Right lobe of liver (tissue), 6 donors: ENCODE results near the gene KRTAP1-1. TPM values are rescaled to one million over a fixed set of nuclear protein-coding genes. Genes with fewer than 3 reads are reported as not detected.

Experiments used
- ATAC-seq, 4 donors: fragments of 200-7000 bp; cut with Tn5 transposase; one replicate each; pipeline ENCODE4 v1.9.1; 2020; ENCODE audit warnings: mild to moderate bottlenecking in 4 of 4, moderate library complexity in 4 of 4
- DNase-seq, 3 donors: peaks; one replicate each; pipeline ENCODE4 v3.0.0-alpha.2; 2020
- H3K27ac ChIP-seq, 3 donors: fragments of 200-600 bp; one replicate each; pipeline ENCODE4 v1.8.0; 2022
- H3K27me3 ChIP-seq, 2 donors: fragments of 200-600 bp; one replicate each; pipeline ENCODE4 v1.8.0; 2022
- H3K36me3 ChIP-seq, 4 donors: fragments of 200-600 bp; sonication (generic) in 1 of 4; one replicate each; pipeline versions ENCODE4 v1.5.1 to v1.8.0; 2017 to 2022; ENCODE audit warnings: control low read depth in 1 of 4
- H3K4me1 ChIP-seq, 4 donors: fragments of 200-600 bp; sonication (generic) in 1 of 4; one replicate each; pipeline versions ENCODE4 v1.5.1 to v1.8.0; 2017 to 2022; ENCODE audit warnings: control low read depth in 1 of 4
- H3K4me3 ChIP-seq, 3 donors: fragments of 200-600 bp; one replicate each; pipeline ENCODE4 v1.8.0; 2022
- H3K9me3 ChIP-seq, 4 donors: fragments of 200-600 bp; sonication (generic) in 1 of 4; one replicate each; pipeline versions ENCODE4 v1.5.1 to v1.8.0; 2017 to 2022; ENCODE audit warnings: control low read depth in 1 of 4
- POLR2A ChIP-seq: fragments of 450-650 bp; IDR thresholded peaks from one replicate; pipeline ENCODE4 v1.6.1; 2017; ENCODE audit warnings: antibody characterized with exemption, mild to moderate bottlenecking
- WGBS: methylation state at CpG from one replicate; pipeline ENCODE4 v1.1.6; 2018; ENCODE audit warnings: low coverage, low lambda C conversion rate; ENCODE audit not compliant: insufficient coverage; ENCODE audit errors: missing lambda C conversion rate; 5-methylcytosine and 5-hydroxymethylcytosine counted together
- intact Hi-C, 2 donors: fragments of 100-400 bp; cut with DNase I; formaldehyde crosslinking; loops; one replicate each; pipeline versions ENCODE4 v1.11.2 to v1.14.1; 2022
- total RNA-seq, 6 experiments: library from RNA; depleted of rRNA in 2 of 6; stranded (reverse); fragments of >200 nt in 2 of 6; fragmentation: NEBNext Ultra II Directional in 3 of 6; extraction: Animal tissue kit (Norgen Biotek cat#: 25700) in 3 of 6; gene quantifications; one replicate each; pipeline versions ENCODE4 v1.1.0 to v1.2.4, GENCODE V29; 2016 to 2023
- TF ChIP-seq, protein P1 (sequence below), 4 donors: fragments of 200-600 bp in 3 of 4; fragments of 450-650 bp in 1 of 4; IDR thresholded peaks; one replicate each; pipeline versions ENCODE4 v1.5.1 to v1.8.0; 2016 to 2022; ENCODE audit warnings: antibody characterized with exemption in 4 of 4, mild to moderate bottlenecking in 2 of 4
- donor health status: DM: no; HTN: yes; CAD: no.
- donor health status: DM: no; HTN: no; CAD: no.
- donor health status: DM: no; HTN: no; CAD: no.
- donor health status: DM: no; HTN: yes; CAD: no.
- donor health status: DM: no; HTN: yes; CAD: no.

The KRTAP1-1 gene
- total RNA-seq, 6 experiments from 2014 or later = not detected

DNA sequence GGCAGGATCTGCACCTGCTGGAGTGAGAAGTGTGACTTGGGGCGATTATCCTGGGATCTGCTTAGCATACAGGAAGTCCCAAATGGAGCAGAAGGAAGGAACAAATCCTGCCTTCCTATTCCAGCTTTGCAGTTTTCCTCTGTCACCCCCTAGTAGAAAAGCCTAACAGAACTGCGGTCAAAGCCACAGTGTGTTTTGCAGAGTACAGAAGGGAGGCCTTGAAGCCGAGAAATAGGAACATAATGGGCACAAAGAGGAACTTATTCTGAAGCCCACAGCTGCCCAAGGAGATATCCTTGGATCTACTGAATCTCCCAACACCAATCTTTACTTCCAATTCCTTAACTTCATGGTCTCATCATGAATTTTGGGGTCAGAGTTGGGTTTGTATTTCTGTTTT, 22.7 kb downstream of the KRTAP1-1 start:
- no peak overlapping the region for H3K27ac ChIP-seq
- WGBS = 75% methylated on average over 3 of the region's 3 CpGs

DNA sequence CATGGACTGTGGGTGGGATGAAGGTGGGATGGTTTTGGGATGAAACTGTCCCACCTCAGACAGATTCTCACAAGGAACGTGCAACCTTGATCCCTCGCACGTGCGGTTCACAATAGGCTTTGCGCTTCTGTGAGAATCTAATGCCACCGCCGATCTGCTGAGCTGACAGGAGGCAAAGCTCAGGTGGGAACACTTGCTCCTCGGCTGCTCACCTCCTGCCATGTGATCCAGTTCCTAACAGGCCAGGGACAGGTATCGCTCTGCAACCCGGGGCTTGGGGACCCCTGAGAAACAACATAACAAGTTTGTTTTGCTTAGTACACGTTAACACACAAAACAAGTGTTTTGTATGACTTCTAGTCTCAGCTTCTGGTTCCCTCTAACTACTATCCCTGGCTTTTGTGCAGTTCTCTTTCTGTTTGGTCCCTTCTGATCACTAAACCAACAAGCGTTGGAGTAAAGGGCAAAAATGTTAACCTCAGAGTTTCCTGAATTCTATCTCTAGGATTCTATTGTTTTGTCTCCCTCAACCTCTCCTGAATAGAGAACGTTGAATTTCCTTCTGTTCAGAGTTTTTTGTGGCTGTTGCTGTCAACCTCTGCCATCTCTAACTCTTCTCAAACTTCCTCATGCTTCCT, 24.6 kb downstream of the KRTAP1-1 start:
- TF ChIP-seq POLR2A = no peak
- TF ChIP-seq, protein P1, sequence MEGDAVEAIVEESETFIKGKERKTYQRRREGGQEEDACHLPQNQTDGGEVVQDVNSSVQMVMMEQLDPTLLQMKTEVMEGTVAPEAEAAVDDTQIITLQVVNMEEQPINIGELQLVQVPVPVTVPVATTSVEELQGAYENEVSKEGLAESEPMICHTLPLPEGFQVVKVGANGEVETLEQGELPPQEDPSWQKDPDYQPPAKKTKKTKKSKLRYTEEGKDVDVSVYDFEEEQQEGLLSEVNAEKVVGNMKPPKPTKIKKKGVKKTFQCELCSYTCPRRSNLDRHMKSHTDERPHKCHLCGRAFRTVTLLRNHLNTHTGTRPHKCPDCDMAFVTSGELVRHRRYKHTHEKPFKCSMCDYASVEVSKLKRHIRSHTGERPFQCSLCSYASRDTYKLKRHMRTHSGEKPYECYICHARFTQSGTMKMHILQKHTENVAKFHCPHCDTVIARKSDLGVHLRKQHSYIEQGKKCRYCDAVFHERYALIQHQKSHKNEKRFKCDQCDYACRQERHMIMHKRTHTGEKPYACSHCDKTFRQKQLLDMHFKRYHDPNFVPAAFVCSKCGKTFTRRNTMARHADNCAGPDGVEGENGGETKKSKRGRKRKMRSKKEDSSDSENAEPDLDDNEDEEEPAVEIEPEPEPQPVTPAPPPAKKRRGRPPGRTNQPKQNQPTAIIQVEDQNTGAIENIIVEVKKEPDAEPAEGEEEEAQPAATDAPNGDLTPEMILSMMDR (IDR thresholded peaks at IDR 0.05) = no peak
- Histone ChIP-seq H3K27me3 (no peaks in the 10 kb centered on the region), H3K4me1 (no peaks in the 10 kb centered on the region), H3K4me3 (no peak overlapping the region), H3K36me3 (no peaks in the 10 kb centered on the region), H3K9me3 (no peaks in the 10 kb centered on the region), H3K27ac (no peak overlapping the region)
- no peak for DNase-seq
- no peak for ATAC-seq
- intact Hi-C loops = no loop called here
- WGBS = 43% methylated on average over 10 of the region's 13 CpGs

More for the DNA sequence above, 22.7 kb downstream of the KRTAP1-1 start:
- H3K36me3 ChIP-seq = no peaks in the 10 kb centered on the region
- DNase-seq (no peak), ATAC-seq (no peak)
- no peak overlapping the region for H3K4me3 ChIP-seq
- no peaks in the 10 kb centered on the region for H3K9me3 ChIP-seq
- no peaks in the 10 kb centered on the region for H3K4me1 ChIP-seq
- H3K27me3 ChIP-seq = no peaks in the 10 kb centered on the region
- no peak for TF ChIP-seq POLR2A
- TF ChIP-seq, protein P1 (IDR thresholded peaks at IDR 0.05) = no peak
- intact Hi-C loops = no loop called here

DNA sequence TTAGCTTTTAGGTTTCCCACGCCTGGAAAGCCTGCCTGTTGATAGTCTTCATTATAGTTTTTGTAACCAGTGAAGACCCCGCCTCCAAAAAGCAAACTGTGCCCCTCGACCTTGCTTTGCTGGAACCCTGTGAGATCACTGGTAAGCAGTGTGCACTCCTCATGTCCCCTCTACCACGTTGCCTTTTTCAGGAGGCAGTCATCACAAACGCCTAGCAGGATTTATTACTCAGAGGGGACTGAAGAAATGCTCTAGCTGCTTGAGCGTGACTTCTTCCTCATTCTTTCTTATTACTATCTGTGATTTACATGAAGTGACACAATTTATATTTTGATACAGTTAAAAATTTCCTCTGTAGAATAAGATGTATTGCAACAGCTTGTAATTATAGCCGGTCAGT, 25.8 kb downstream of the KRTAP1-1 start:
- no peak overlapping the region for H3K27ac ChIP-seq
- no peak overlapping the region for H3K4me3 ChIP-seq
- ATAC-seq (no peak), DNase-seq (no peak)
- intact Hi-C loops = no loop called here
- 52% methylated on average over 7 of the region's 7 CpGs for WGBS
- H3K36me3 ChIP-seq = no peaks in the 10 kb centered on the region
- H3K27me3 ChIP-seq = no peaks in the 10 kb centered on the region
- no peaks in the 10 kb centered on the region for H3K4me1 ChIP-seq
- H3K9me3 ChIP-seq = no peaks in the 10 kb centered on the region
- TF ChIP-seq, protein P1 (IDR thresholded peaks at IDR 0.05) = no peak
- TF ChIP-seq POLR2A = no peak

DNA sequence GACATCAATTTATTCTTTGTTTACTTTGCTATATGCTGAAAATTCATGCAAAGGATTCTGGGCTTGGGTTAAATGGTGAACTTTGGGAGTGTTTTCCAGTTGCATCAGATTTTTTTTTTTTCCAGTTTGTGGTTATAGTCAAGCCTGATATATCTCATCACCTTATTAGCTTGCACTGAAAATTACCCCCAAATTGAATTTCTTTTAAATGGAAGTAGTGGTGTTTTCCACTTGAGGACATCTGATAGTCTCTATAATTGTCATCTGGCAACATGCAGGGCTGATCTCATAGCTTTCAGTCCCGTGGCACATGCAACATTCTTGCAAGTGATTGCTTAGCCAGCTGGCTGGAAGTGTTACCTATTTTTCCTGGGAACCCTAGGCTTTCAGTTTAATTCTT, 27.6 kb downstream of the KRTAP1-1 start:
- TF ChIP-seq, protein P1 (IDR thresholded peaks at IDR 0.05) = no peak
- no peak for TF ChIP-seq POLR2A
- intact Hi-C loops = no loop called here
- Histone ChIP-seq H3K36me3 (no peaks in the 10 kb centered on the region), H3K4me1 (no peaks in the 10 kb centered on the region), H3K27me3 (no peaks in the 10 kb centered on the region), H3K4me3 (no peak overlapping the region), H3K9me3 (no peaks in the 10 kb centered on the region), H3K27ac (no peak overlapping the region)
- DNase-seq (no peak), ATAC-seq (no peak)
- WGBS = 18% methylated on average over 1 of the region's 1 CpG

DNA sequence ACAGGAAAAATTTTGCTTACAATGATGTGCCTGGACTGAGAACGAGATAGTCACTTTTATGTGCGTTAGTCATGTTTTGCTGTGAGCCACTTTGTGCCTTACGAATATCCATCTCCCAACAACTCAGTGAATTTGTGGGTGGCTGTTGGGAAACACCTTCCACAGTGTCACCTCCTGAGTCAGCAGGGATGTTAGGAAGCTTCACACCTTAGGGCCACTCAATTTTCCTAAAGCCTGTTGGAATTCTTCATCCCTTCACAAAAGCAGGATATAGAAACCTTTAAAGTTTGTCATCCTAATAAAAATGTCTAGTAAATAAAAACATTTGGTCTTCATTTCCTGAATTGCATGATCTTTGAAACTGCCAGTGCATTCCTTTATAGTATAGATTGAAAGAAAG, 28.1 kb downstream of the KRTAP1-1 start:
- no peak overlapping the region for H3K4me3 ChIP-seq
- H3K9me3 ChIP-seq = no peaks in the 10 kb centered on the region
- no peak for ATAC-seq
- H3K36me3 ChIP-seq = no peaks in the 10 kb centered on the region
- intact Hi-C loops = no loop called here
- 67% methylated on average over 3 of the region's 3 CpGs for WGBS
- H3K27ac ChIP-seq = no peak overlapping the region
- TF ChIP-seq, protein P1 (IDR thresholded peaks at IDR 0.05) = no peak
- TF ChIP-seq POLR2A = no peak
- H3K4me1 ChIP-seq = no peaks in the 10 kb centered on the region
- no peak for DNase-seq
- H3K27me3 ChIP-seq = no peaks in the 10 kb centered on the region
